GM13976 (cell line): Measurements from ENCODE around the gene OR1F1.

ENCODE experiments used
- DNase-seq: peaks from one replicate; pipeline ENCODE4 v3.0.0; 2012; ENCODE audit warnings: low spot score
- in situ Hi-C: fragments of 300-500 bp; cut with MboI; formaldehyde crosslinking; loops from one replicate; pipeline ENCODE4 v1.12.0; 2022; ENCODE audit warnings: low sequenced_read_pairs, mixed read lengths, inconsistent platforms; ENCODE audit not compliant: unreplicated experiment
- TF ChIP-seq, protein P1 (sequence below): IDR thresholded peaks from 2 replicates; pipeline ENCODE4 v1.5.1; 2012; ENCODE audit warnings: borderline replicate concordance, mild to moderate bottlenecking; ENCODE audit not compliant: insufficient read depth; ENCODE audit errors: extremely low read depth, missing control alignments, control extremely low read depth

The OR1F1 gene

DNA sequence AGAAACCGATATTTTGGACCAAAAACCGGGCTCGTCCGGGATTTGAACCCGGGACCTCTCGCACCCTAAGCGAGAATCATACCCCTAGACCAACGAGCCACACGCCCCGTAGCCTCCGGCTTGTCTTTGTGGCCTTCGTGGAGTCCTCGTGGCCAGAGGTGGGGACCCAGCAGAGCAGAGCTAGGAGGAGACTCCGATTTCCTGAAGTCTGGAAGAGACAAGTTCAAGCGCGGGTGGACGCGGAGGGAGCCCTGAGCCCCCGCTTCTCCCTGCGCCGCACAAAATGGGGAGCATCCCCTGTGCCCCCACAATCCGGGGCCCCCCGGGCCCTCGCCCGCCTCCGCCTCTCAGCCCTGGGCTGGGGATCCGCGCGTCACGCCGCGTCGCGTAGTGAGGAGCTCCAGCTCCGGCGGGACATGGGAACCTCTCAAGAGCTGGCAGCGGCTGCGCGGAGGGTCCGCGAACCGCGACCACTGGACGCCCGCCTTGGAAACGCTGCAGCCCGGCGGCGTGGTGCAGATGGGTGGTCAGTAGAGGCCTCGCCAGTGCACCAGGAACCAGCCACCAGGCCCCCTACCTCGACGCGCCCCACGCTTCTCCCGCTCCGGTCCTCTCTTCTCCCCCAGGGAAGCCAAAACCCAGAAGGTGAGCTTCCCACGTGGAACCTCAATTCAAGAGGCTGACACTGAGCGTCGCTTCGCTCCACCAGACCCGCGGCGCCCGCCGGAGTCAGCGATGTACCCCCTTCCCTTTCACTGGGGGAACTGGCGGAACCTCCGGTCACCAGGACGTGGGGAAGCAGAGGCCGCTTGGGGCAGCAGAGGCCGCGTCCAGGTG is 5.2 kb upstream of the OR1F1 start:
- in situ Hi-C loops = no loop called here
- peak; percentile 65 for DNase-seq
- TF ChIP-seq, protein P1, sequence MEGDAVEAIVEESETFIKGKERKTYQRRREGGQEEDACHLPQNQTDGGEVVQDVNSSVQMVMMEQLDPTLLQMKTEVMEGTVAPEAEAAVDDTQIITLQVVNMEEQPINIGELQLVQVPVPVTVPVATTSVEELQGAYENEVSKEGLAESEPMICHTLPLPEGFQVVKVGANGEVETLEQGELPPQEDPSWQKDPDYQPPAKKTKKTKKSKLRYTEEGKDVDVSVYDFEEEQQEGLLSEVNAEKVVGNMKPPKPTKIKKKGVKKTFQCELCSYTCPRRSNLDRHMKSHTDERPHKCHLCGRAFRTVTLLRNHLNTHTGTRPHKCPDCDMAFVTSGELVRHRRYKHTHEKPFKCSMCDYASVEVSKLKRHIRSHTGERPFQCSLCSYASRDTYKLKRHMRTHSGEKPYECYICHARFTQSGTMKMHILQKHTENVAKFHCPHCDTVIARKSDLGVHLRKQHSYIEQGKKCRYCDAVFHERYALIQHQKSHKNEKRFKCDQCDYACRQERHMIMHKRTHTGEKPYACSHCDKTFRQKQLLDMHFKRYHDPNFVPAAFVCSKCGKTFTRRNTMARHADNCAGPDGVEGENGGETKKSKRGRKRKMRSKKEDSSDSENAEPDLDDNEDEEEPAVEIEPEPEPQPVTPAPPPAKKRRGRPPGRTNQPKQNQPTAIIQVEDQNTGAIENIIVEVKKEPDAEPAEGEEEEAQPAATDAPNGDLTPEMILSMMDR = no peak

DNA sequence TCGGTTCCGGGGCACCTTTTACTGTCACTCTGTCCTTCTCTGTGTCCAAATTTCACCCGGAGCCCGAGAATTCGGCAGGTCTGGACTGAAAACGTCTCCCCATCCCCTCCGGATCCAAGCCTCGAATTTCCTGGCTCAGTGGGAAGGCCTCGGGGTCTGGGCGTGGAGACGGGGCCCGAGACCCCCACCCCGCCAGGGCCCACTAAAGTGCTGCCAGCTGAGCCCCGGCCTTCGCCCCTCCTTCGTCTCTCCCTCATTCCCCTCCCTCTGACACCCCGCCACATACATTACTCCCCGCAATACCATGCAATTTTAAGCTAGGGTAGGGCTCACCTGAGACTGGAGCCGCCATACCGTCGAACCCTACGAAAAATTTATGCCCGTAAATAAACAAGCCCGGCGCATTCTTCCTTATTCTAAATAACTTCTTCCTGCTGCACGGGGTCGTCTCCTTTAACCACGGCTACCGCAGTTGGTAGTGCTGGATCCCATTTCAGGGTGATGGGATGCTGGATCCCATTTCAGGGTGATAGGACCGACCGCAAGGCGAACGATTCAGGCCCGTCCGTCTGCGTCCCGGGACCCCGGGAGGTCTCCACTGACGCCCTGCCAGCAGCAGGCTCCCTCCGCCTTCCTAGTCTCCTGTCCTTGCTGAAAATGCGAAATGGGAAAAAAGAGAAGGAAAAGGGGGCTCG is 4.4 kb upstream of the OR1F1 start:
- TF ChIP-seq, protein P1 = no peak
- in situ Hi-C loops = no loop called here
- DNase-seq = no peak

DNA sequence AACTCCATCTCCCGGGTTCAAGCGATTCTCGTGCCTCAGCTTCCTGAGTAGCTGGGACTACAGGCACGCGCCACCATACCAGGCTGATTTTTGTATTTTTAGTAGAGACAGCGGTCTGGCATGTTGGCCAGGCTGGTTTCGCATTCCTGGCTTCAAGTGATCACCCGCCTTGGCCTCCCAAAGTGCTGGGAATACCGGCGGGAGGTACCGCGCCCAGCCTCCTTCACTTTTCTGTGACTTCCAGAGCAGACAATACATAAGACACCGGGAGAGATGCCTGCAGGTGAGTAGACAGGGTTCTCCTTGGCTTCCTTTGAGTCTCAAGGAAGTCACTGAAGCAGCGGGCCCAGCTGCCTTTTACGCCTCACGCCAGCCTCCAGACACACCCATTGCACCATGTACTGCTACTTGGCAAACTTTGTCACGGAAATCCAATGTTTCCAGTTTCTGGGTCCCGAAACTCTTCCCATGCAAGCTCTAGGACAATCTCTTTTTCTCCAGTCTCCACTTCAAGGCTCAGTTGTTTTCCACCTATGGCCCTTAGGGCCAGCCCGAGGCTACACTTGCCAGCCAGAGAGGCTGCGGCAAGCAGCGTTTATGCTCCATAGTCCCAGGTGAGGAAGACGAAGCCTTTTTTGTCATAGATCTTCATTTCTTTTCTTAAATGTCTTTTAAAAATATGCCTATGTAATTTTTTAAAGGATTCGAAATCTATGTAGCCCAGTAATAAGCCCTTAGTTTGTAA is 886 bp upstream of the OR1F1 start:
- in situ Hi-C loops = no loop called here
- no peak for DNase-seq
- TF ChIP-seq, protein P1 = no peak

DNA sequence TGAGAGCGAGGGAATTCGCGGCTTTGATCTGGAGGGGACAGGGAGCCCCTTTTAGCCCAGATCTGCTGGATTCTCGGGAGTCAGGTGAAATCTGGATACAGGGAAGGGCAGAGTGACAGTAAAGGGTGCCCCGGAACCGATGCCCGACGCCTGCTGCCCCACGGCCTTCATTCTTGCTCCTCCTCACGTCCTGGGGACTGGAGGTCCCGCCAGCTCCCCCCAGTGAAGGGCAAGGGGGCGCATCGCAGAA is 596 bp downstream of the OR1F1 start:
- no peak for DNase-seq
- in situ Hi-C loops = no loop called here
- TF ChIP-seq, protein P1 = no peak

DNA sequence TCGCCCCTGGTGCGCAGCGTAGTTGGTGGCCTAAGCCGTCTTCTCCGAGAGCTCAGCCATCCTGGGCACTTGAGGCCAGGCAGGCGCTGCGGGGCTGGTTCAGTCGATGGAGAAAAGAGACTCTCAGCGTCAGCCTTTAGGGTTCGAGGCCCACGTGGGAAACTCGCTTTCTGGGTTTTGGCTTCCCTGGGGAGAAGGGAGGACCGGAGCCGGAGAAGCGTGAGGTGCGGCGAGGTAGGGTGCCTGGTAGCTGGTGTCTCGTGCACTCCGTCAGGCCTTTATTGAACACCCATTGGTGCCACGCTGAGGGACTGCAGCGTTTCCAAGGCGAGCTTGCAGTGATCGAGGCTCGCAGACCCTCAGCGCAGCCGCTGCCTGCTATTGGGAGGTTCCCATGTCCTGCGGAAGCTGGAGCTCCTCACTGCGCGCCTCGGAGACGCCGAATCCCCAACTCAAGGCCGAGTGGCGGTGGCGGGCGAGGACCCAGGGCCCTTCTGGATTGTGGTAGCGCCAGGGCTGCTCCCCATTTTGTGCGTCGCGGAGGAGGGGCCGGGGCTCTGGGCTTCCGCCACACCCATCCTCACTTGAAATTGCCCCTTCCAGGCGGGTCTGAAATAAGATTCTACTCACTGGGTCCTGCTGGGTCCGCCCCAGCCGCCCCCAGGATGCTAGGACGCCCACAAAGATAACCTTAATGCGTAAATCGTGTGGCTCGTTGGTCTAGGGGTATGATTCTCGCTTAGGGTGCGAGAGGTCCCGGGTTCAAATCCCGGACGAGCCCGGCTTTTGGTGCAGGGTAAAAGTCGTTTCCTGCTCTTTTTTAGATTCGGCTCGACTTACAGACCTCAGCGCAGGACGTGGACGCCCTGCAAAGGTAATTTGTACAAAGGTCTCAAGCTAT is 1.2 kb downstream of the OR1F1 start:
- in situ Hi-C loops = no loop called here
- peak; percentile 78 for DNase-seq
- TF ChIP-seq, protein P1 = no peak

DNA sequence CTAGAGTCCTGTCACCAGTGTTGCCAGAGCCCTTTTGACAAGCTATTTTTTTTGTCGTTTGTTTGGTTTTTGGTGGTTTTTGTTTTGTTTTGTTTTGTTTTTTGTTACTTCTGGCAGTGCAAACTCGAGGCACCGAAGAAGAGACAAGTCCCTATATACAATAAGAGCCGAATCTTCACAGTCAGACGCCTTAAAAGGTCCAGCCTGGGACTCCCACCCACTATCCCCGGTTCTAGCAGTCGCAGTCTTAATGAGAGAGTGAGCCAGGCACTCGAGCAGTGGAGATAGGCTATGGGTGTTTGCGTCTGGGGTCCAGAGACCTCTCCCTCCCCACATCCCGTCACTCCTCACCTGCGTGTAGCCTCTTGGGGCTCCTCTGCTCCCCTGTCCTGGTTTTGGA is 1.9 kb downstream of the OR1F1 start:
- DNase-seq = no peak
- TF ChIP-seq, protein P1 = no peak
- in situ Hi-C loops = no loop called here
